ENCODE data around the gene ANXA6.

GRCh38 chr5:151082282-151082902 is 75.2 kb downstream of the ANXA6 start:
- no peak for TF ChIP-seq EZH2 (IDR thresholded peaks at IDR 0.05; ENCODE audit: borderline replicate concordance, low read depth, low read length, poor library complexity, severe bottlenecking)
- peak; percentile 32; the same call in 1 of the 2 replicates for TF ChIP-seq CTCF (conservative IDR thresholded peaks at IDR 0.05; ENCODE audit: low read depth, low read length)

Measured in A673 (cell line).